Measurements from ENCODE around the gene DBT.

Gene DBT

GRCh38 chr1:100145116-100145515 lies 104.5 kb downstream of the DBT start:
- no peak for DNase-seq (ENCODE audit: low read depth)
- no peak overlapping the region for H3K4me3 ChIP-seq (ENCODE audit: low read length)
- TF ChIP-seq CTCF (conservative IDR thresholded peaks at IDR 0.05; ENCODE audit: low read depth, low read length) = no peak

DNA sequence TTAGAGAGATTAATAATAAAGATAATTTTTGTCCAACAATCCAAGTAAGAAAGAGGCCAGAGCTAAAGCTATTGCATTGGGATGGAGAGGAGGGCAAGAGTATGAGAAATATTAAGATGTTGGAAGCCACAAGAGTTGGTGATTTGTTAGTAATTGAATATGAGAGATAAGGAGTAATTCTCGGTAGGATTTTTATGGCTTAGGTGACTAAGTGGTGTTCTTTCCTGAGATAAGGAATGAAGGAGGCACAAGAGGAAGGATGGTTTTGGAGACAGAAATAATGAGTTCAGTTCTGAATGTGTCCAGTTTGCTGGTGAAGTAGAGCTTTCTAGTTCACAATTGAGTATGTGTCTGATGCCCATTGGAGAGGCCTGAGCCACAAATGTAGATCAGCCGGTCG lies 107.3 kb downstream of the DBT start:
- no peak for TF ChIP-seq CTCF (conservative IDR thresholded peaks at IDR 0.05; ENCODE audit: low read depth, low read length)
- DNase-seq (ENCODE audit: low read depth) = no peak

GRCh38 chr1:100141192-100141591 lies 108.4 kb downstream of the DBT start:
- no peak for DNase-seq (ENCODE audit: low read depth)
- no peak overlapping the region for H3K4me3 ChIP-seq (ENCODE audit: low read length)
- TF ChIP-seq CTCF (conservative IDR thresholded peaks at IDR 0.05; ENCODE audit: low read depth, low read length) = no peak

More for the DNA sequence above, 107.3 kb downstream of the DBT start:
- H3K4me3 ChIP-seq (ENCODE audit: low read length) = no peak overlapping the region

DNA sequence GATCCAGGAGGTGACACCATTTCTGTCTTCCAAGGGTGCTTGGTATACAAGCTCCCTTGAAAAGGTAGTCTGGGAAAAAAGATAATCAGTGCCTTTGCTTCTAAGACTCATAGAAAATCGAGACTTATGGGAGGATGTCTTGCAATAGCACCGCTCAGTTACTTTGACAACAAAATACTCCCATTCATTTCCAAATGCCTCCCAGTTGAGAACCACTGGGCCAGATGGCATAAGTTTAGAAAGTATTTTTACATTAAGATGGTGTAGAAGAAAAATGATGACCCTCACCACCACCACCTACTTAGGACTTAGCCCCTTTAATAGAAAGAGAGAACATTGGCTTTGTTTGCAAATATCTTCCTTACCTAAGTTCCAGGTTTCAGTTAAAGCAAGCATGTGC lies 112.0 kb downstream of the DBT start:
- DNase-seq (ENCODE audit: low read depth) = no peak
- TF ChIP-seq CTCF (conservative IDR thresholded peaks at IDR 0.05; ENCODE audit: low read depth, low read length) = no peak

More for the DNA sequence above, 112.0 kb downstream of the DBT start:
- no peak overlapping the region for H3K4me3 ChIP-seq (ENCODE audit: low read length)
